Measurements from ENCODE around the gene TOLLIP. TPM values are rescaled to one million over a fixed set of nuclear protein-coding genes. Genes with fewer than 3 reads are reported as not detected.

The TOLLIP gene
- total RNA-seq, 1 experiment from 2014 or later, result 32.3 TPM

DNA sequence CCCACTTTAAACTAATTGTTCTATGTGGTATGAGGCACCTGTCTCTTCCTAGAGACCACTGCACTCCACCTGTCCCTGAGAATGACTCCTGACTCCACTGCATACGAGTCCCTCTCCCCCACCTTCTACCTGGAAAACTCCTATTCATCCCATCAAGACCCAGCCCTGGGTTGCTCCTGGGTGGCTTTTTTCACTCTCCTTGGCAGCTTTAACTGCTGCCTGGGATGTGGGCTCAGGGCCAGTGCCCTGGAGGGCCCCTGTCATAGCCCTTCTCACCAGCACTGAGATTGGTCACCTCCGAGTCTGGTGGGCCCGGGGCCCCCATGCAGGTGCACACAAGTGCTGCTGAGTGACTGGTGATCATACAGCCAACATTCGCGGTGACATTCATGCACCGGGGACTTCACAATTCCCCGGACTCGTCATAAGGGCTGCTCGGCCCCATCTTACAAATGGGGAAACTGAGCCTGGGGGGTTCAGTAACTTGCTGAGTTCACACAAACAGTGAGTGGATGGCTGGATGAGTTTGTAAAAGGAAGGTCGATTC is 25.9 kb upstream of the TOLLIP start:
- Mint-ChIP-seq H3K27me3 (ENCODE audit: low read depth) (peaks cover 52% of the 10 kb centered on the region), H3K4me1 (peaks cover 7% of the 10 kb centered on the region), H3K4me3 (peak overlapping the region; percentile 72), H3K27ac (no peak overlapping the region), H3K9me3 (peaks cover 31% of the 10 kb centered on the region), H3K36me3 (peaks cover 7% of the 10 kb centered on the region)
- ATAC-seq (no peak), DNase-seq (ENCODE audit: low spot score) (no peak)
- CTCF ChIA-PET, result interaction anchor here (0.5 kb wide), 1 partner anchor 48 kb away, joined by 3 read pairs; no protein-coding TSS in a partner anchor
- TF ChIP-seq CREM (CRISPR knock-in tag; IDR thresholded peaks at IDR 0.05) (no peak), GTF2I (CRISPR knock-in tag; conservative IDR thresholded peaks at IDR 0.05) (no peak), TCF7 (CRISPR knock-in tag; IDR thresholded peaks at IDR 0.05; ENCODE audit: low read depth) (no peak), ZNF671 (CRISPR knock-in tag; IDR thresholded peaks at IDR 0.05) (no peak), ZNF263 (CRISPR knock-in tag; IDR thresholded peaks at IDR 0.05; ENCODE audit: low read depth) (no peak), ZNF121 (CRISPR knock-in tag; IDR thresholded peaks at IDR 0.05) (no peak), GABPB1 (CRISPR knock-in tag; IDR thresholded peaks at IDR 0.05) (no peak), EMX1 (CRISPR knock-in tag; IDR thresholded peaks at IDR 0.05) (no peak), ESRRA (CRISPR knock-in tag; IDR thresholded peaks at IDR 0.05; ENCODE audit: borderline replicate concordance) (no peak), JAZF1 (CRISPR knock-in tag; IDR thresholded peaks at IDR 0.05) (no peak)
- TF ChIP-seq, protein P1, sequence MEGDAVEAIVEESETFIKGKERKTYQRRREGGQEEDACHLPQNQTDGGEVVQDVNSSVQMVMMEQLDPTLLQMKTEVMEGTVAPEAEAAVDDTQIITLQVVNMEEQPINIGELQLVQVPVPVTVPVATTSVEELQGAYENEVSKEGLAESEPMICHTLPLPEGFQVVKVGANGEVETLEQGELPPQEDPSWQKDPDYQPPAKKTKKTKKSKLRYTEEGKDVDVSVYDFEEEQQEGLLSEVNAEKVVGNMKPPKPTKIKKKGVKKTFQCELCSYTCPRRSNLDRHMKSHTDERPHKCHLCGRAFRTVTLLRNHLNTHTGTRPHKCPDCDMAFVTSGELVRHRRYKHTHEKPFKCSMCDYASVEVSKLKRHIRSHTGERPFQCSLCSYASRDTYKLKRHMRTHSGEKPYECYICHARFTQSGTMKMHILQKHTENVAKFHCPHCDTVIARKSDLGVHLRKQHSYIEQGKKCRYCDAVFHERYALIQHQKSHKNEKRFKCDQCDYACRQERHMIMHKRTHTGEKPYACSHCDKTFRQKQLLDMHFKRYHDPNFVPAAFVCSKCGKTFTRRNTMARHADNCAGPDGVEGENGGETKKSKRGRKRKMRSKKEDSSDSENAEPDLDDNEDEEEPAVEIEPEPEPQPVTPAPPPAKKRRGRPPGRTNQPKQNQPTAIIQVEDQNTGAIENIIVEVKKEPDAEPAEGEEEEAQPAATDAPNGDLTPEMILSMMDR (IDR thresholded peaks at IDR 0.05), result no peak
- TF ChIP-seq, protein P2, sequence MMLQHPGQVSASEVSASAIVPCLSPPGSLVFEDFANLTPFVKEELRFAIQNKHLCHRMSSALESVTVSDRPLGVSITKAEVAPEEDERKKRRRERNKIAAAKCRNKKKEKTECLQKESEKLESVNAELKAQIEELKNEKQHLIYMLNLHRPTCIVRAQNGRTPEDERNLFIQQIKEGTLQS (CRISPR knock-in tag; conservative IDR thresholded peaks at IDR 0.05), result no peak
- TF ChIP-seq, protein P3, sequence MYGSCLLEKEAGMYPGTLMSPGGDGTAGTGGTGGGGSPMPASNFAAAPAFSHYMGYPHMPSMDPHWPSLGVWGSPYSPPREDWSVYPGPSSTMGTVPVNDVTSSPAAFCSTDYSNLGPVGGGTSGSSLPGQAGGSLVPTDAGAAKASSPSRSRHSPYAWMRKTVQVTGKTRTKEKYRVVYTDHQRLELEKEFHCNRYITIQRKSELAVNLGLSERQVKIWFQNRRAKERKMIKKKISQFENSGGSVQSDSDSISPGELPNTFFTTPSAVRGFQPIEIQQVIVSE (CRISPR knock-in tag; IDR thresholded peaks at IDR 0.05; ENCODE audit: borderline replicate concordance), result no peak
- TF ChIP-seq, protein P4, sequence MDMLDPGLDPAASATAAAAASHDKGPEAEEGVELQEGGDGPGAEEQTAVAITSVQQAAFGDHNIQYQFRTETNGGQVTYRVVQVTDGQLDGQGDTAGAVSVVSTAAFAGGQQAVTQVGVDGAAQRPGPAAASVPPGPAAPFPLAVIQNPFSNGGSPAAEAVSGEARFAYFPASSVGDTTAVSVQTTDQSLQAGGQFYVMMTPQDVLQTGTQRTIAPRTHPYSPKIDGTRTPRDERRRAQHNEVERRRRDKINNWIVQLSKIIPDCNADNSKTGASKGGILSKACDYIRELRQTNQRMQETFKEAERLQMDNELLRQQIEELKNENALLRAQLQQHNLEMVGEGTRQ (CRISPR knock-in tag; IDR thresholded peaks at IDR 0.05), result no peak
- TF ChIP-seq, protein P5, sequence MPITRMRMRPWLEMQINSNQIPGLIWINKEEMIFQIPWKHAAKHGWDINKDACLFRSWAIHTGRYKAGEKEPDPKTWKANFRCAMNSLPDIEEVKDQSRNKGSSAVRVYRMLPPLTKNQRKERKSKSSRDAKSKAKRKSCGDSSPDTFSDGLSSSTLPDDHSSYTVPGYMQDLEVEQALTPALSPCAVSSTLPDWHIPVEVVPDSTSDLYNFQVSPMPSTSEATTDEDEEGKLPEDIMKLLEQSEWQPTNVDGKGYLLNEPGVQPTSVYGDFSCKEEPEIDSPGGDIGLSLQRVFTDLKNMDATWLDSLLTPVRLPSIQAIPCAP (CRISPR knock-in tag; IDR thresholded peaks at IDR 0.05), result no peak
- TF ChIP-seq, protein P6, sequence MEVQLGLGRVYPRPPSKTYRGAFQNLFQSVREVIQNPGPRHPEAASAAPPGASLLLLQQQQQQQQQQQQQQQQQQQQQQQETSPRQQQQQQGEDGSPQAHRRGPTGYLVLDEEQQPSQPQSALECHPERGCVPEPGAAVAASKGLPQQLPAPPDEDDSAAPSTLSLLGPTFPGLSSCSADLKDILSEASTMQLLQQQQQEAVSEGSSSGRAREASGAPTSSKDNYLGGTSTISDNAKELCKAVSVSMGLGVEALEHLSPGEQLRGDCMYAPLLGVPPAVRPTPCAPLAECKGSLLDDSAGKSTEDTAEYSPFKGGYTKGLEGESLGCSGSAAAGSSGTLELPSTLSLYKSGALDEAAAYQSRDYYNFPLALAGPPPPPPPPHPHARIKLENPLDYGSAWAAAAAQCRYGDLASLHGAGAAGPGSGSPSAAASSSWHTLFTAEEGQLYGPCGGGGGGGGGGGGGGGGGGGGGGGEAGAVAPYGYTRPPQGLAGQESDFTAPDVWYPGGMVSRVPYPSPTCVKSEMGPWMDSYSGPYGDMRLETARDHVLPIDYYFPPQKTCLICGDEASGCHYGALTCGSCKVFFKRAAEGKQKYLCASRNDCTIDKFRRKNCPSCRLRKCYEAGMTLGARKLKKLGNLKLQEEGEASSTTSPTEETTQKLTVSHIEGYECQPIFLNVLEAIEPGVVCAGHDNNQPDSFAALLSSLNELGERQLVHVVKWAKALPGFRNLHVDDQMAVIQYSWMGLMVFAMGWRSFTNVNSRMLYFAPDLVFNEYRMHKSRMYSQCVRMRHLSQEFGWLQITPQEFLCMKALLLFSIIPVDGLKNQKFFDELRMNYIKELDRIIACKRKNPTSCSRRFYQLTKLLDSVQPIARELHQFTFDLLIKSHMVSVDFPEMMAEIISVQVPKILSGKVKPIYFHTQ (CRISPR knock-in tag; IDR thresholded peaks at IDR 0.05), result no peak
- POLR2A ChIA-PET, result no interaction called here

DNA sequence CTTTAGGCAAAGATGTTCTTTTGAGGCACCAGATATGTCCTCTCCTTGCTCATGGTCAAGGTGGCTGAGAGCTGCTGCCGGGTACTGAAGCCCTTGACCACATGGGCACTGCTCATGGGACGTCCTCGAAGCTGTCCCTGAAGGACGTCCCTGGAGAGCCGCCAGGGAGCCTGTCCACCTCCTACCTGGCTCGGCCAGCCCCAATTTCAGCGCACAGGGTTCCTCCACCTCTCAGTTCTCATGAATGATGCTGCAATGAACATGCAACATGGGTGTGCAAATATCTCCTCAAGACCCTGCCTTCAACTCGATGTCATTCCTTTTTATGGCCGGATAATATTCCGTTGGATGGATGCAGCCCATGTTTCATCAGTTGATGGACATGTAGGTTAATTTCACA is 24.4 kb upstream of the TOLLIP start:
- no peak overlapping the region for H3K27ac Mint-ChIP-seq
- peaks cover 60% of the 10 kb centered on the region for H3K27me3 Mint-ChIP-seq (ENCODE audit: low read depth)
- DNase-seq (ENCODE audit: low spot score) (no peak), ATAC-seq (no peak)
- H3K36me3 Mint-ChIP-seq, result peaks cover 7% of the 10 kb centered on the region
- H3K4me1 Mint-ChIP-seq, result peaks cover 7% of the 10 kb centered on the region
- ChIA-PET CTCF (no interaction called here), POLR2A (no interaction called here)
- H3K9me3 Mint-ChIP-seq, result peaks cover 35% of the 10 kb centered on the region
- H3K4me3 Mint-ChIP-seq, result no peak overlapping the region
- TF ChIP-seq, protein P5 (CRISPR knock-in tag; IDR thresholded peaks at IDR 0.05), result no peak
- TF ChIP-seq PRRX2 (CRISPR knock-in tag; IDR thresholded peaks at IDR 0.05) (no peak), IRF2 (CRISPR knock-in tag; IDR thresholded peaks at IDR 0.05; ENCODE audit: borderline replicate concordance, low read depth) (no peak), ZNF423 (CRISPR knock-in tag; IDR thresholded peaks at IDR 0.05) (no peak), ZNF219 (CRISPR knock-in tag; IDR thresholded peaks at IDR 0.05; ENCODE audit: borderline replicate concordance) (no peak), ZNF121 (CRISPR knock-in tag; IDR thresholded peaks at IDR 0.05) (no peak), ZNF396 (CRISPR knock-in tag; IDR thresholded peaks at IDR 0.05; ENCODE audit: borderline replicate concordance) (no peak), ELF4 (CRISPR knock-in tag; IDR thresholded peaks at IDR 0.05; ENCODE audit: low read depth) (no peak)
- TF ChIP-seq, protein P7, sequence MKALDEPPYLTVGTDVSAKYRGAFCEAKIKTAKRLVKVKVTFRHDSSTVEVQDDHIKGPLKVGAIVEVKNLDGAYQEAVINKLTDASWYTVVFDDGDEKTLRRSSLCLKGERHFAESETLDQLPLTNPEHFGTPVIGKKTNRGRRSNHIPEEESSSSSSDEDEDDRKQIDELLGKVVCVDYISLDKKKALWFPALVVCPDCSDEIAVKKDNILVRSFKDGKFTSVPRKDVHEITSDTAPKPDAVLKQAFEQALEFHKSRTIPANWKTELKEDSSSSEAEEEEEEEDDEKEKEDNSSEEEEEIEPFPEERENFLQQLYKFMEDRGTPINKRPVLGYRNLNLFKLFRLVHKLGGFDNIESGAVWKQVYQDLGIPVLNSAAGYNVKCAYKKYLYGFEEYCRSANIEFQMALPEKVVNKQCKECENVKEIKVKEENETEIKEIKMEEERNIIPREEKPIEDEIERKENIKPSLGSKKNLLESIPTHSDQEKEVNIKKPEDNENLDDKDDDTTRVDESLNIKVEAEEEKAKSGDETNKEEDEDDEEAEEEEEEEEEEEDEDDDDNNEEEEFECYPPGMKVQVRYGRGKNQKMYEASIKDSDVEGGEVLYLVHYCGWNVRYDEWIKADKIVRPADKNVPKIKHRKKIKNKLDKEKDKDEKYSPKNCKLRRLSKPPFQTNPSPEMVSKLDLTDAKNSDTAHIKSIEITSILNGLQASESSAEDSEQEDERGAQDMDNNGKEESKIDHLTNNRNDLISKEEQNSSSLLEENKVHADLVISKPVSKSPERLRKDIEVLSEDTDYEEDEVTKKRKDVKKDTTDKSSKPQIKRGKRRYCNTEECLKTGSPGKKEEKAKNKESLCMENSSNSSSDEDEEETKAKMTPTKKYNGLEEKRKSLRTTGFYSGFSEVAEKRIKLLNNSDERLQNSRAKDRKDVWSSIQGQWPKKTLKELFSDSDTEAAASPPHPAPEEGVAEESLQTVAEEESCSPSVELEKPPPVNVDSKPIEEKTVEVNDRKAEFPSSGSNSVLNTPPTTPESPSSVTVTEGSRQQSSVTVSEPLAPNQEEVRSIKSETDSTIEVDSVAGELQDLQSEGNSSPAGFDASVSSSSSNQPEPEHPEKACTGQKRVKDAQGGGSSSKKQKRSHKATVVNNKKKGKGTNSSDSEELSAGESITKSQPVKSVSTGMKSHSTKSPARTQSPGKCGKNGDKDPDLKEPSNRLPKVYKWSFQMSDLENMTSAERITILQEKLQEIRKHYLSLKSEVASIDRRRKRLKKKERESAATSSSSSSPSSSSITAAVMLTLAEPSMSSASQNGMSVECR (CRISPR knock-in tag; IDR thresholded peaks at IDR 0.05; ENCODE audit: borderline replicate concordance), result no peak

All from WTC11 (cell line).